Myometrial cell (primary cell): ENCODE measurements around the gene PEBP1. TPM values are rescaled to one million over a fixed set of nuclear protein-coding genes. Genes with fewer than 3 reads are reported as not detected.

Experiments
- total RNA-seq: library from RNA; depleted of rRNA; stranded (reverse); fragments of >200 nt; gene quantifications from 2 replicates; pipeline ENCODE4 v1.2.3, GENCODE V29; 2015

PEBP1 gene
- total RNA-seq = 251 and 292 TPM in 2 replicates

GRCh38 chr12:118135788-118136558, at the start of gene PEBP1:
TSS of gene PEBP1 (plus strand) at chr12:118136124. CDS start at chr12:118136210, 86 bp downstream.

GRCh38 chr12:118103601-118104382, 32.1 kb upstream of the PEBP1 start, which contains the start of gene VSIG10:
TSS of gene VSIG10 (minus strand) at chr12:118104011. CDS start at chr12:118103671, 340 bp downstream.

Other genes with a start within 250 kb of the PEBP1 start
- gene KSR2, start 167.1 kb upstream of the PEBP1 start, total RNA-seq = not detected in 2 replicates
- gene RFC5, start 119.4 kb upstream of the PEBP1 start, total RNA-seq = 25.7 and 33.3 TPM in 2 replicates
- gene WSB2, start 74.9 kb upstream of the PEBP1 start, total RNA-seq = 113 and 115 TPM in 2 replicates
- 8.6 and 12.4 TPM in 2 replicates for gene VSIG10, start 32.1 kb upstream of the PEBP1 start, total RNA-seq
- gene TAOK3, start 236.8 kb downstream of the PEBP1 start, total RNA-seq = 20.7 and 21.9 TPM in 2 replicates
- 25.3 and 31.1 TPM in 2 replicates for gene SUDS3, start 240.4 kb downstream of the PEBP1 start, total RNA-seq